NOMO-1 treated with dmso at 0.1 percent for 144 hours (cell line): Measurements from ENCODE around the gene MPO.

ENCODE experiments used
- DNase-seq: peaks from one replicate; lab custom pipeline; 2025; ENCODE audit not compliant: unreplicated experiment; lab: John Stamatoyannopoulos, UW

The MPO gene

DNA sequence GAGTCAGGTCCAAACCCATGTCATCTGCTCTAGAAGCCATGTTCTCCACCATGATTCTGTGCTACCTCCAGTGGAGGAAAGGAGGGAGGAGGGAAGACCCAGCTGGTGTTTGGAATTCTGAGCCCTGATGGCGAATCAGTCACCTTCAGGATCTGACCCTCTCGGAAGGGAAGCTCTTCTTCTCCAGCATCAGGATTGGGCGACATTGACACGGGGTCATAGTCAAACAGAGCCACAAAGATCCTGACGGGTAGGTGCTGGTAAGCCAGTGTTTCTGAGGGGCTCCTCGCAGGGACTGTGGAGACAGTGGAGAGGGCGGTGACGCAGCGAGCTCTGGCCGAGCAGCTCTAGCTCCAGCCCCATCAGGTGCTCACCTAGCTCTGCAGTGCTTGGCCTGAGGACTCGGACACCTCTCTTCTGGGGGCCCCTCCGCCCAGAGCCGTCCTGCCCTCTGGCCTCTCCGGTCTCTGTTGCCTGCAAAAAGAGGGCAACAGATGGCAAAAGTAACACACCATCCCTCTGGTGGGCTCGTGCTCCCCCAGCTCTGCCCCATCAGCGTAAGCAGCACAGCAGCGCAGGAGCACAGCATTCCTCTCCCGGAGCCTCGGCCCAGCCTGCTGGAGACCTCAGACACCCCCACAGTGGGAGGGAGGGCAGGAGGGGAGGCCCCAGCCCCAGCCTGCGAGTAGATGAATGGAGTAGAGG lies 26.9 kb upstream of the MPO start:
- no peak for DNase-seq

DNA sequence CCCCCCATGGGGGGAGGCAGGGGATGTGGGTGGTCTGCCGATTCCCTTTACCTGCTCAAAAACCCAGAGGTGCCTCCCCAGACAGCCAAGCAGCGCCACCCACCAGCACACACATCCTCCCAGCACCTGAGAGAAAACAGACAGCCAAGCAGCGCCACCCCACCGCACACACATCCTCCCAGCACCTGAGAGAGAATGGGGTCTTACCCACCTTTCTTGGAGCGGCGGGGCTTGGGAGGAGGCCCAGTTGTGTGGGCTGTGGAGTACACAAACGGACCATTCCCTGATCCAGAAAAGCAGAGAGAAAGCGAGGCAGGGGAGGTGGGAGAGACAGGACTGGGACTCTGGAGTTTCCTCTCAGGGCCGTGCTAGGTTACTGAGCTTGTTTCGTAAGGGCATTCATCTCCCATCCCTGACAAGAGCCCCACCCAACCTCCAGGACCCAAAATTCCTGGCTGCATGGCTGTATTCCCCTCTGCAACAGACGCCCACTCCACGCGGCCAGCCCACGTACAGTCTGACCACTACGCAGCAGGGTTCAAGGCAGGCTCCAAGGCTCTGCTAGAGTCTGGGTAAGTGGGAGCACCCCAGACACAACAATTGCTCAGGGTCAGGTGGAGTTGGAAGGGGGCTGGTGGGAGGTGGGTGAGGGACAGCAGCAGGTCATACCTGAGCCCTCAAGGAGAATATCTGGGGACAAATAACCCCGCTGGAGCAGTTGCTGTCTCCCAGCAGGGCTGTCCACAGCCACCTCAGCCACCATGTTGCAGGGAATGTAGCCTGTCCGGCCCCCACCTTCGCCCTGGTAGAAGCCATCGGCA lies 25.6 kb upstream of the MPO start:
- DNase-seq, result no peak

DNA sequence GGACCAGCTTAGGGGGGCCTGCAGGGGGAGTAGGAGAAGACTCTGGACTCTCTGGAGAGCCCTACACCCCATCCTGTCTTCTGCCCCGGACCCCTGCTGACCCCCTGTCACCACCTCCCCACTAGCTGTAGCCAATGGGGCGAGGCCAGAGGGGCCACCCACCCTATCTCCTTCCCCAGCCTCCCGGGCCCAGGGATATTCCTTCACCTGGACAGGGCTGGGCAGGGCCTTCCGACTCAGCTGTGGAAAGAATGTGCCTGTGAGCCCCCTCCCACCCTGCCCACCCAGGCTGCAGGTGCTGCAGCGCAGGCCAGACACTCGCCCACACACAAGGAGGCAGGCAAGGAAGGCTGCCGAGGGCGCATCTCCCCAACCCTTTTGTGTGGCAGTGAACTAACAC lies 24.9 kb upstream of the MPO start:
- DNase-seq, result no peak

DNA sequence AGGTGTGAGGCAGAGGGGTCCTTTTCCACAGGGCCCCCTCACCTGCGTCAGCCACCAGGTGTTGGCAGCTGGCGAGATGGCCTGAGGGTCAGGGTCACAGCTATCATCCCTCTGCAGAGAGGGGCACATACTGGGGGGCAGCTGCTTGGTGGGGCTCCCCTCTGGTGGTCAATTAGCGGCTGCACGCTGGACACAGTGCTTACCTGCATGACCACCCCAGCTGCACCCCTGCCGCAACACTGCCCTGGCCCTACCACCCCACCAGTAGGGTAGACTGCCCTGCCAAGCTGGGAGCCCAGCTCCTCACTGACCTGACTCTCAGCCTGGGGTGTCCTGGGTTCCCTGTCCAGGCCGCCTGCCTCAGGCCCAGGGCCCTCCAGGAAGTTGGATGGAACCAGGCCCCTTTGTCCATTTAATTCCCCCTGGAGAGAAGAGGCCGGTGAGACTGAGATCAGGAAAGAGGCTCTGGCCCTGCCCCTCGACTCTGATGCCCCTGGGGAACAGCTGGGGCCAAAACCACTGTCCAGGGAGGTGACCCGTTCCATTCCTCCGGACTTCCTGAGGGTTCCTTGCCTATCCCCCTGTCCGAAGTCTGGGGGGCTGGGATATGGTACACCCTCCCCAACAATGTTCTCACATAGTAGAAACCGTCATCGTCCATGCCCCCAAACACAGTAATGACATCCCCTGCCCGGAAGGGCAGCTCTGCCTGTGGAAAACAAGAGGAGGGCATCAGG lies 24.2 kb upstream of the MPO start:
- DNase-seq, result no peak

DNA sequence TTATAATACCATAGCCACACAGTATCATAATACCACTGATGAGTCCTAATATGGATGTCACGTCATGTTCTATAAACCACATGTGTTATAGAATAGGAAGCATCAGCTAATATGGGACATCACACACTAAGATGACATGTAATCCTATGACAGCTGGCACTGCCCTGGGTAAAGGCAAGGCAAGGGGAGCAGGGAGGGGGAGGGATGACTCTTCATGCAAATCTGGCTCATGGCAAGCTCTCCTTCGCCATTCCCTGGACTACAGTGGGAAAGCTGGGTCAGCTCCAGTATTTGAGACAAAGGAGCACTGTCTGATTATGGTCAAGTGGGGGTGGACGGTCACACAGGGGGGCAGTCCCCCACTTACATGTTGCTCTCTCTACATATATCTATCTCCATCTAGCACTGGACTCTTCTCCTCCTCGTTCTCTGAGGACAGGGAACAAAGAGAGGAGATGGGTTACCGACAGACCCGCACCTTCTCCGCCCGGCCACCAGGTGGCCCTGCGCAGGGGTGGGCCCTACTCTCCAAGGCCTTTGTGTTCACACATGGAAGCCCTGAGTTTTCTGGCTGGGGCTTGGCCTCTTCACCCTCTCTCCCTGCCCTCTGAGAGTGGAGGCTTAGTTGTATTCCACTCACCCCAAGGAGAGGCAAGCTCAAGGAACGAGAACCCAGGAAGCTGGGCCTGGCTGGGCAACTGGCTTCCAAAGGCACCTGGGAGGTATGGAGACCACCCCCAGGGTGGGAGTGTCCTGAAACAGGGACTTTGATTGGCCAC lies 23.4 kb upstream of the MPO start:
- DNase-seq, result peak; percentile 57

DNA sequence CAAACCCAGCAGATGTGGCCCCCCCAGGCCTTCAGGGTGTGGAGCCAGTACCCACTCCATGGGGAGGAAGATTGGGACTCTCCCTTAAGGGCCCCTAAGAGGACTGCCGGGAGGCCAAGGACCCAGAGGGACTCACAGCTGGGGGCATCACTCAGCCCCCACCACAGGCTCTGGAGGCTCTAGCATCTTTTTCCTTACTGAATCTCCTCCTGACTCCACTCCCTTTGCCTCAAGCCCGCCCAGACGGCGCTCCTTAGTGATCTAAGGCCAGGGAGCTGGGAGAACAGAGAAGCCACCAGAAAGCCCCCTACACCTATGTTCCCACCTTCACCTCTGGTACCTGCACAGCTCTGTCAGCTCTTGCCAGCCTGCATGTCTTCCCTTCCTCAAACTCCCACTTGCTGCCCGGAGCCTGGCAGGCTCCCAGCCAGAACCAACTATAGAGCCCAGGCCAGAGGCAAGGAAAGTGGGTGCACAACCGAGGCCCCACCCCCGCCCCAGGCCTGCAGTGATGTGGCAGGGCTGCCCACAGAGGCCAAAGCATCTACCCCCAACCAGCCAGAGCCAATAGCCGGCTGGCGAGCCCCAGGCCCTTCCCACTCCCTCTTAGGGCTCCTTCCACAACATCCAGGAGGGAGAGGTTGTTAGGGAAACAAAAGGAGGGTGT lies 22.3 kb upstream of the MPO start:
- no peak for DNase-seq

DNA sequence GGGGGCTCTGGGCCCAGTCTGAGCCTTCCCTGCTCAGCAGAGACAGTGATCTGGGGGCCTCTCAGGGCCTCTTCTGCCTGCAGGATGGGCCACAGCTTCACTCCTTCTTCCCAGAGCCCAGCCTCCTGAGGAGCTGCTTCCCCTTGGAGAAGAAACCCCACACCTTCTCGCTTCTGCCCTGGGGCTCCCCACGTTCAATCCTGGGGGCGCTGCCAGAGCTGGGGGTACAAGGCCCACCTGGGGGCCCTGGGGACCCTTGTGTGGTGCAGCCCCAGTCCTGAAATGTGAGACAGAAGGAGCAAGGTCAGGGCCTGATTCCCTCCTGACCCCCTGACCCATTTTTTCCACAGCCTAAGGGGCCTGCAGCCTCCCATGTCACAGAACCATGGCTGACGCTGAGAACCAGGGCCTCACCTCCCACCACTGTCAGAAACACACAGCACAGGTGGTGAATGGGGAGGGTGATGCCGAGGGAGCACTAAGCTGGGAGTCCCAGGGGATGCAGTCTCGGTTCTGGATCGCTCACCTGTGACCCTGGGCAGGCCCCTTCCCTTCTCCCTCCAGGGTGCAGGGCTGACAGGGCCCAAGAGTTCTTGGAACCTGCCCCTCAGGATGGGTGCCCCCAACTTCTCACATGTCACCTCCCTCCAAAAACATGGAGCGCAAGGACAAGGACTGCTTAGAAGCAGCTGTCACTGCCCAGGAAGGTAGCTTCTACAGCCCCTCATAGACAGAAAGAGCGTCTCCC lies 21.6 kb upstream of the MPO start:
- DNase-seq, result no peak

DNA sequence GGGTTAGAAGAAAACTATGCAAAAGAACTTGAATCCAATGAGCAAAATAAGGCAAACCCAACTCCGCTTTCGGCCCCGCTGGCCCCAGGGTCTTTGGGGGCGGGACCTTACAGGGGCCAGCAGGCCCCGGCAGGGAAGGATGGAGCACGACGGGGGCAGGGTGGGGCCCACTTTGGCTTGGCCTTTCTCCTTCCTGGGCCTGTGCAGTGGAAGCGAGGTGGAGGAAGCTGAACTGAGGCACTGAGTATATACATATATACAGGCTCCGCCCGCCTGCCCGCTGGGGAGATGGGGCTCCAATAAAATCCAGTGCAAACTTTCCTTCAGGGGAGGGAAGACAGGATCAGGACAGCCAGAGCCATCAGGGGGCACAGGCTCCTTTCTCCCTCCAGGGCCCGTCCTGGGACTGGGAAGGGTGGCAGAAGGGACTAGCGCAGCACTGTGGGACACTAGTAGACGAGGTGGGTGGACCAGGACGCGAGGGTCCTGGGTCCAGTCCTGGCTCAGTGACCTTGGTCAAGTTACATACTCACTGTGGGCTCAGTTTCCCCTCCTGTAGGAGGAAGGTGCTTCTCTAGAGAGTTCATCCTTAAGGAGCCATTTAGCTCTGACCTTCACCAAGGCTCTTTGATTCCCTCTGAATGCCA lies 20.9 kb upstream of the MPO start:
- DNase-seq, result no peak

DNA sequence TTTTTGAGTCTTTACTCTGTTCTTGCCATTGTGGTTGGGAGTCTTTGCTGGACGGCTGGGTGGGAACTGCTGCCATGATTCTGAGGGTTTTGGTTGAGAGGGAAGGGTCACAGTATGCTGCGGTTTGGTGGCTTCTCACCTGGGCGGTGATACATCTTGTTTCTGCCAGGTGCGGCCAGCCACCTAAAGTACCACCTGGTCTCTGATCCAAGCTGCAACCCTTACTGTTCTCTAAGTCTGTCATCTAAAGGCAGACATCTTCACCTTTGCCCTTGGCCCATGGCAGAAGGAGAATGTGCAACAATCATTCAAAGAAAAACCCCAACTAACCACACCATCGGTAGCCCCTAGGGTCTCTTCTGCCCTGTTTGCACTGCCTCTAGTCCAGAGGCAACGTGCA lies 19.6 kb upstream of the MPO start:
- no peak for DNase-seq

DNA sequence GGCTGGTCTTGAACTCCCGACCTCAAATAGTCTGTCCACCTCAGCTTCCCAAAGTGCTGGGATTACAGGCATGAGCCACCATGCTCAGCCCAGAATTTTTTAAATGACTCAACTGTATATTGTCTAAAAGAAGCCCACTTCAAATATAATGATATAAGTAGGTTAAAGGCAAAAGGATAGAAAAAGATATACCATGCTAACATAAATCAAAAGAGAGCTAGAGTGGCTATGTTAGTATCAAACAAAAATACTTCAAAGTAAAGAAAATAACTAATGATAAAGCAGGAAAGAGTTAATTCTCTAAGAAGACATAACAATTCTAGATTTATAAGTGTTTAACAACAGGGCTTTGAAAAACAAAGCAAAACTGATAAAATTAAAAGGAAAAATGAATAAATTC lies 13.3 kb upstream of the MPO start:
- DNase-seq, result no peak

DNA sequence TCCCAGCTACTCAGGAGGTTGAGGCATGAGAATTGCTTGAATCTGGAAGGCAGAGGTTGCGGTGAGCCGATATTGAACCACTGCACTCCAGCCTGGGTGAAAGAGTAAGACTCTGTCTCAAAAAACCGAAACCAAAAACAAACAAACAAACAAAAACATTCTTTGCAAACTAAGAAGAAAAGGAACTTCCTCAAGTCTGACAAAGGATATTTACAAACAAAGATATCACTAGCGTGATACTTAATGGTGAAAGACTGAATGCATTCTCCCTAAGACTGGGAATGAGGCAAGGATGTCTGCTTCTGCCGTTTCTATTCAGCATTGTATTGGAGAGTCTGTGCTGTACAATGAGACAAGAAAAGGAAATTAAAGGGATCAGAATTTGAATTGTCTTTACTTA lies 10.5 kb upstream of the MPO start:
- DNase-seq, result no peak

DNA sequence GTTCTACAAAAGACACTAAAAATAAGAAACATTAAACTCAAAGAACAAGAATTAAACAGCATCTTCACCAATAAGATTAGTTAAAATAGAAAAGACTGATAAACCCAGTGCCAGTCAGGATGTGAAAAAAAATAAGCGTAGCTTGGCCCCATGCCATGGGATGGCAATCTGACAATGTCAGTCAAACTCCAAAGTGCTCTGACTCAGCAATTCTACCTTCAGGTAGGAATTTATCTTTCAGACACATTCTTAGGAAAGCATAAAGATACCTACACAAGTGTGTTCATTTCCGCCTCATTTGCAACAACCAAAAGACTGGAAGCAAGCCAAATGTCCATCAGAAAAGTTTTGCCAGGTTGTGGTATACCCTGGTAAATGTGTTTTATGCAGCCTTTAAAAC lies 9.1 kb upstream of the MPO start:
- DNase-seq, result no peak

DNA sequence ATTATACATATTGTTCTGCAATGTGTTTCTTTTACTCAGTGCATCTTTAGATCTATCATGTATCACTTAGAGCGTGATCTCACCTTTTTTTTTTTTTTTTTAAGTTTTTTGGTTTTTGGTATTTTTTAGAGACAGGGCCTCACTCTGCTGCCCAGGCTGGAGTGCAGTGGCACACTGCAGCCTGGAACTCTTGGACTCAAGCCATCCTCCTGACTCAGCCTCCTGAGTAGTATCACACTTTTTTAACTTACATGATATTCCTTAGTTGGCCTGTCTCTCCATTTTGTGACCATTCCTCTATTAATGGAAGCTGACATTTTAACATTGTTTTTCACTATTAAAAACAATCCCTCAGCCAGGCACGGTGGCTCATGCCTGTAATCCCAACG lies 4.7 kb upstream of the MPO start:
- DNase-seq, result no peak

DNA sequence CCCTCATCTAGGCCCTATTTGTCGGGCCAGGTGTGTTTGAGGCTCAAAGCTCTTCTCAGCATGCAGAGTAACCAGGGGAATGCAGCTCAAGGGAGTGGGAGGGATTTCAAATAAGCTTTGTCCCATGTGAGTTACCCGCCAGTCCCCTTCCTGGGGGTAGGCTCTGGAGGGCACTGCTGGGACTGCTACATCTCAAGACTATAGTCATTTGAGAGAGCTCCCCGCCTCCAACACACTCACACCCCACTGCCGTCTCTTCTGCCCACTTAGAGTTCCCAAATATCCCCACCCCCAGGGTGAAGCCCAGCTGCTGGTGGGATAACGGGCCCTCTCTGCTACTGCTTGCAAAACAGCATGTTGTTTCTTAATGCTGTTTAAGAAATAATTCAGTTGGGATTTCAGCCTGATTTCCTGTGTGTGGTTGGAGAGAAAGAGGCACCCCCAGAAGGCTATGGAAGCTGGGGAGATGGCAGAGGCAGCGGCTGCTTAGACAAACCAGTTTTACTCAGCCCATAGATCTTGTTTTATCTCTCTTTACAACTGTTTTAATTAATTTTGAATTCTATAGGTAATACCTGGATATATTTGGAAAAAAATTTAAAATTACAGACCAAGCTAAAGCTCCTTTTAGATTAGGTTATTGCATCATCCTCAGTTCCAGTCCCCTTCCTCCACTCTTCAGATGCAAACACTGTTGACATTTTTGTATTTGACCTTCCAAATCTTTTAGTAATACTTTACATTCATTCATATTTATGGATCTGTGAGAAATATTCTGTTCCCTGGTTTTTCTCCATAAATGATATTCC lies 4.1 kb upstream of the MPO start:
- peak; percentile 97 for DNase-seq

DNA sequence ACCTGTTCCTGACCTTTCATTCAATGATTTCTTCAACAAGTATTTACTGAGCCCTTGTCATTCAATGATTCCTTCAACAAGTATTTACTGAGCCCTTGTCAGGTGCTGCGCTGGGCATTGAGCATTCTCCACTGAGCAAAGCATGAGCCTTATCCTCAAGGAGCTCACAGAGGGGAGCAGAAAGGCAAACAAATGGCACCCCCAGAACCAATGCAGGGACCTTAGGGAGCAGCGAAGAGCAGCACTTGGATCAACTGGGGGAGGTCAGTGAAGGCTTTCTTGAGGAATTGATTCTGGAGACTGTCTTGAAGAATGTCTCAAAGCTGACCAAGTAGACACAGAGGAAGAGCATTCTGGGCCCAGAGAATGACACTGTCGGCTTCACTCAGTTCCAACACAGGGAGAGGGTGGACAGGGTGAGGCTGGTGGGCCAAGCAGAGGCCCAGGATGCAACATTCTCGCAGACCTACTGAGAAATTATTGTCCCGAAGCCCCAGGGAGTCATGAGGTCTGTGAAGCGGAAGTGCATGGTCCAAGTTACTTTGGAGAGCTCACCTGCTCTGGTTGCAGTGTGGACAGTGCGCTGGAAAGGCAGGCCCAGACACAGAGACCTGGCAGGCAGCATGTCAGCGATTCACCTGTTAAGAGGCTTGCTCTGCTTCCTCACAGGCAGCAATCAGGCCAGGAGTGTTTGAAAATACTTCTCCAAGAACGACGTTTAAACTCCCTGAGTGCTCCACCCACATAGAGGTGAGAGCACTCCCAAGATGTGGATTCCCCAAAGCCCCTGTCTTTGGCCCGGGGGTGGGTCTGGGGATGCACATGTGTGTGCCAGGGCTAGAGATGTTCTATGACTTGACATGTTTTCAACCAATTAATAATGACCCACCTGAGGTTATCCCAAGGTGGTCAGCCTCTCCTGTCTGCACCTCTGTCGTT lies 3.2 kb upstream of the MPO start:
- DNase-seq, result no peak

DNA sequence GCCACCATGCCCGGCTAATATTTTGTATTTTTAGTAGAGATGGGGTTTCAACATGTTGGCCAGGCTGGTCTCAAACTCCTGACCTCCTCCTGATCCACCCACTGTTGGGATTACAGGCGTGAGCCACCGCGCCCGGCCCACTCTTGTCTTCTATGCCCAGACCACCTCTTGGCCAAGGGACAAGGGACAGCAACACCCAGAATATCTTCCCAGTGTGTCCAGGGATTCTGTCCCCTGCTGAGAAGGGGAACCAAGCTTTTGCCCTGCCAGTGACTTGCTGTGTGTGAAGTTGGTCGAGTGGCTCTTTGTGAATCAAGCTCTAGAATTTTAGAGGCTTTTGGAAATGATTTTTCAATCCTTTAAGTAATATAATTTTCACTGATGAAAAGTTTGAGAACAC lies 1.7 kb upstream of the MPO start:
- DNase-seq, result no peak

DNA sequence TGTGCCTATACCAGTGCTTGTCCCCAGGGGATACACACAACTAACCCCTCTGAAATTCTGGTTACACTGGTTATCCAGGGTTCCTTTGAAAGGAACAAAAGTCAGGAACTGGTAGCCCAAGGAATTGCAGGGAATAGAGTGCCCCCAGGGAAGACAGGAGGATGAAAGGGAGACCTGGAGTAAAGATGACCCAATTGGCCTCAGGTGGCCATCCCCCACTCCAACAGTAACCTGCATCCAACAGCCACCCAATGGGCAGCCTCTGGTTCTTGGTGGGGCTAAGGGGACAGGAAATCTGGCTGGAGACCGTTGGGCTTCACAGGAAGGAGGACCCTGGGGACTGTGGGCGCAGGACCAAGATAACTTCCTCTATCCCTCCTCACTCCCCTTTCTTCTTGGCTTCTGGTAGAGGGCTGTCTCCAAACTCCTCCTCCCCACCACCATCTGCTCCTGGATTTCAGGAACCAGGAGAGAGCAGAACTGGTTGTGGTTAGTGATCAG lies 826 bp upstream of the MPO start:
- peak; percentile 98 for DNase-seq
